ENCODE data around the gene ANAPC5.
"Not testable (repeated sequence)": the region's sequence is repeated elsewhere in the genome, so short reads cannot be mapped to it uniquely, and the experiment has no call there.

ANAPC5 gene

GRCh38 chr12:121283841-121284240, 68.4 kb downstream of the ANAPC5 start:
- no peak for DNase-seq

DNA sequence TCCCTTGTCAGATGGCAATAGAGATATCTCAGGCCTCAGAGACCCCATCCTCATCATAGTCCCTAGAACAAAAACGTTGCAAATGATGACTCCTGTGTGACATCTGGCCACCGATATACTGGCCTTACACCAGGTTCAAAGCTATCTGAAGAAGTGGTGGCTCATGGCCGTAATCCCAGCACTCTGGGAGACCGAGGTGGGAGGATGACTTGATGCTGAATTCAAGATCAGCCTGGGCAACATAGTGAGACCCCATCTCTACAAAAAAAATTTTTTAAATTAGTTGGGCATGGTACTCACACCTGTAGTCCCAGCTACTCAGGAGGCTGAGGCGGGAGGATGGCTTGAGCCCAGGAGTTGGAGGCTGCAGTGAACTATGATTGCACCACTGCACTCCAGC, 68.8 kb downstream of the ANAPC5 start:
- no peak for DNase-seq

DNA sequence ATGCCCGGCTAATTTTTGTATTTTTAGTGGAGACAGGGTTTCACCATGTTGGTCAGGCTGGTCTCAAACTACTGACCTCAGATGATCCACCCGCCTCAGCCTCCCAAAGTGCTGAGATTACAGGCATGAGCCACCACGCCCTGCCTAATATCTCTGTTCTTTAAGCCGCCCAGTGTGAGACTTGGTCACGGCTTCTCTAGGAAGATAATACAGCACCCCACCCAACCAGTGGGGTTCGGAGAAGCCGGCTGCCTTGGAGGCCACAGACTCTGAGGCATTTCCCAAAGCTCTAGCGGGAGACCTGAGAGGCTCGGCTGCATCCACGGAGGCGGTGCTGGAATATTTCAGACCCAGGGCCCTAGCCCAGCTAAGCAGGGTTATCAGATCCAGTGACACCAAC, 69.3 kb downstream of the ANAPC5 start:
- not testable (repeated sequence) for DNase-seq

DNA sequence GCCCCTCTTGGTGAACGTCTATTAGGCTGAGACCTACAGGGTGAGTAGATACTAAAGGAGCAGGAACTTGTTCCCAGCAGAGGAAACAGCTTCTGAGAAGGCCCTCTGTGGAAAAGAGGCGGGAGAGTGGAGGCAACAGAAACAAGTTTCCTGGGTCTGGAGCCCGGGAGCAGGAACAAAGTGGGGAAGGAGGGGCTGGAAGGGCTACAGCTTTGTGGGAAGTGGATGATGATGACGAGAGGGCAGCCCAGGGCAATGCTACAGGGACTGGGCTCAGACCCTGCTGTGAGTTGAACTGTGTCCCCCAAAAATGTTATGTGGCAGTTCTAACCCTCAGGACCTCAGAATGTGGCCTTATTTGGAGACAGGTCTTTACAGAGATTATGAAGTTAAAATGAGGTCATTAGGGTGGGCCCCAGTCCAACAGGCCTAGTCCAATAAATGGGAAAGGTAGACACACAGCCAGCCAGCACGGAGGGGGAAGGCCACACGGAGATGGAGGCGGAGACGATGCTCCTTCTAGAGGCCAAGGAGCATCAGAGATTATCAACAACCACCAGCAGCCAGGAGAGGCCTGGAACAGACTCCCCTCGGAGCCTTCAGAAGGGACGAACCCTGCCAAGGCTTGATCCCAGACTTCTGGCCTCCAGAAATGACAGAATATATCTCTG, 70.0 kb downstream of the ANAPC5 start:
- DNase-seq, result no peak

DNA sequence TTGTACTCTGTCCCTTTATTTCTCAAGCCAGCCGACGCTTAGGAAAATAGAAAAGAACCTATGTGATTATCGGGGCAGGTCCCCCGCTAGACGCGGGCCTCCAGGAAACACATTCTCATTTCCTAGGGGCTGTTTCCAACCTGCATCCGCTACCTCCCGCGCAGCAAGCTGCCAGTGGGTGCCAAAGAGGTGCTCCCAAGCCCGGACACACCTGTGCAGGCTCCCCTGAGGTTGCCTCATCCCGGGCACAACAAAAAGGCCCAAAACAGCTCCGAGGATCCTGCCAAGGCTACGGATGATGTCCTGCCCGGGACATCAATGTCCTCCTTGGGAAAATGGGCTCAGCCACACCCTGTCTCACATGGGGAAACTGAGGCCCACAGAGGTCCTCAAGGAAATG, 71.1 kb downstream of the ANAPC5 start:
- DNase-seq, result not testable (repeated sequence)

DNA sequence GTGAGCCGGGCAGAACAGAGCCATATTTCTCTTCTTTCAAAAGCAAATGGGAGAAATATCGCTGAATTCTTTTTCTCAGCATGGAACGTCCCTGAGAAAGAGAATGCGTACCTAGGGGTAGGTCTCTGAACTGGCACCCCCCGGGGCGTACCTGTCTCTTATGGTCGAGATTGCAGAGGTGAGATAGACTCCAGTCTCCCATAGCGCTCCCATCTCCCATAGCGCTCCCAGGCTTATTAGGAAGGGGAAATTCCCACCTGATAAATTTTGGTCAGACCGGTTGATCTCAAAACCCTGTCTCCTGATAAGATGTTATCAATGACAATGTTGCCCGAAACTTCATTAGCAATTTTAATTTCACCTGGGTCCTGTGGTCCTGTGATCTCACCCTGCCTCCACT, 71.7 kb downstream of the ANAPC5 start:
- DNase-seq, result not testable (repeated sequence)

GRCh38 chr12:121279507-121279915, 72.7 kb downstream of the ANAPC5 start:
- no peak for DNase-seq

DNA sequence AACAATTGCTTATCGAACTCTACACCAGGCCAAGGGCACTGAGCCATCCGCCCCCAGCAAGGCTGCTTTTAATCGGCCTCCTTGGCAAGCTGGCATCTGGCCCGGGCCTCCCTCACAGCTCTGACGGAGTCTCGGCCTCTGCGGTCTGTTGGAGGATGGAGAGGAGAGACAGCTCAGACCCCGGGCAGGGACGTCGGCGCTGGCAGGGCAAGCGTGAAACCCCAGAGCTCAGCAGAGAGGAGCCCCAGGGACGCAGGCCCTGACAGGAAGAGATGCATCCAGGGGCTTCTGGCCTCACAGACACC, 73.2 kb downstream of the ANAPC5 start:
- DNase-seq, result no peak

DNA sequence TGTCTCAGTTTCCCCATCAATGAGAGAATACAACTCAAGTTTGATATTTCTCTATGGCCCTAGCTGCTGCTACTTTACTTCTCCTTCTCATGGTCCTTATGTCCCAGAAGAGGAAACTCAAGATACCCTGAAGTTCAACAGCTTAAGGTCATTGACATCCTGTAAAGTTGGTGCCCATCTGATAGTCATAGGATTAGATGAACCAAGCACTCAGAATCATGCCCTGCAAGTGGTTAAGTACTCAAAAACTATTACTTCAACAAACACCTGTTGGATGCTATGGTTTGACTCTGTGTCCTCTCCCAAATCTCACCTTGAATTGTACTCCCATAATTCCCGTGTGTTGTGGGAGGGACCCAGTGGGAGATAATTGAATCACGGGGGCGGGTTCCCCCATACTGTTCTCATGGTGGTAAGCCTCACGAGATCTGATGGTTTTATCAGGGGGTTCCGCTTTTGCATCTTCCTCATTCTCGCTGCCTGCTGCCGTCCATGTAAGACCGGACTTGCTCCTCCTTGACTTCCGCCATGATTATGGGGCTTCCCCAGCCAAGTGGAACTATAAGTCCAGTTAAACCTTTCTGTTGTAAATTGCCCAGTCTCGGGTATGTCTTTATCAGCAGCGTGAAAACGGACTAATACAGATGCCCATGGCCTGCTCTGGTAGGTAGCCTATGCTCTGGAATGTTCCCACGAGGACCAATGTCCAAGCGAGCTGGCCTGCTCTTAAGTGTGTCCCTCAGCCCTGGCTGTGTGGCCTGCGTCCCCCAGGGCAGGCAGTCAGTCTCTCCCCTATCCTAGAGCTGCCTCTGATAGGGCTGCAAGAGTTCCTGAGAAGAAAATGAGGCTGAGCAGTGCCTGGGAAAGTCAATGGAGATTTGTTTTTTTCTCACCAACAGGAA, 73.8 kb downstream of the ANAPC5 start:
- DNase-seq, result no peak

GRCh38 chr12:121277374-121277759, 74.8 kb downstream of the ANAPC5 start:
- no peak for DNase-seq

DNA sequence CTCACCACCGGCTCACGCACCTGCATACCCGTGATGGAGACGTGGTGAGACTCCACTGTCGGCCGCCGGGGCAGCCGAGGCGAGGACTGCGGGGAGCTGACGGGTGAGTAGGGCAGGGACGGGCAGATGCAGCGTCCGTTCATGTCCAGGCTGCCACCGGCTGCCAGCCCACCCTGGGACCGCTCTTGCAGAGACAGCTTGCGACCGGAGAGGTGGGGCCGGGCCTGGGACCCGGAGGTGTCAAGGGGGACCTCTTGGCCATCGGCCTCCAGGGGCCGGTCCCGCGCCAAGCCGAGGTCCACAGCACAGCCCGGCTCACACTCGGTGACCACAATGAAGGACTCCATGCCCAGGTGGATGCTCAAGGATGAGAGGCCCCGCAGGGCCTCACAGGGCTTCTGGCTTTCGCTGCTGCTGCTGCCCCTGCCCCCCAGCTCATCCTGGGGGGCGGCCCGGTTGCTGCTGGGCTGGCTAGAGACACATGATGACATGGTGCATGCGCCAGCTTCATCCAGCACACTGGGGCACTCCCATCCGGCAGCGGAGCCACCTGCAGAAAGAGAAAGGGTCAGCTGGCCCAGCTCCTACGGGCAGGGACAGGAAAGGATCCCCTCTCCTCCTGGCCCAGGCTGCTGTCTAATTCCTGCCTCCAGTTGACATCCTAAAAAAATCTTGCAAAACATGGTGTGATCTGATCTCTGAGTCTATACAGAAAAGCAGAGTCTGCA, 78.0 kb downstream of the ANAPC5 start:
- no peak for DNase-seq

DNA sequence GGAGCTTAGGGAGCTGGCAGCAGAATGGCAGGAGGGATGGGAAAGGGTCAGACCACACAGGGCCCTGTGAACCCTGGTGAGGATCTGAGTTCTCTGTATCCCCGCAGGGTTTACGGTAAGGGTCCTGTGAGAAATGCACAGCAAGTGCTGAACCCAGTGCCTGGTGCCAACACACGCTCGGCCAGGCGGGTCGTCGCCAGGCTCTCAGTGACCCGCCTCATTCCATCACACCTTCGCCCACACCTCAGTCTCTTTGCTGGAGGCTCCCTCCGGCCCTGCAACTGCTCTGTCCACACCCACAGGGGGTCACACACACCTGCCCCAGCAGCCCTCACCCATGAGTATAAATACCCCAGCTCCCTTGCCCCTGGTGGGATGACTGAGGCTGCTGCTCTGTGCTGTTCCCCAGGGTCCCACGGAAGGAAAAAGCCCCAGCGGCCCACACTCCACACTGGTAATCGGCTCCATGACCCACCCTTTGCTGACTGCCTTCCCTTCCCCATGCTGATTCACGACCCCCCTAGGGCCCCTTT, 78.8 kb downstream of the ANAPC5 start:
- no peak for DNase-seq

DNA sequence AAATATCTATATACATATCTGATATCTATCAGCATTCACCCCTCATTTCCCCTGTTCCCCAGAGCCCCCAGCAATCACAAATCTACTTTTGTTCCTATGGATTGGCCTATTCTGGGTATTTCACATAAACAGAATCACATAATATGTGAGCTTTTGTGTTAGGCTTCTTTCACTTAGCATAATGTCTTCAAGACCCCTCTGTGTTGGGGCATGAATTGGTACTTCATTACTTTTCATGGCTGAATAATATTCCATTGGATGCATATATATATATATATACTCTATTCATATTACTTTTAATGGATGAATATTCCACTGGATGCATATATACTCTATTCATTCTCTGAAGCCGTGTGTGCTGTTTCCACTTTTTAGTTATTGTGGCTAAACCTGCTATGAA, 84.4 kb downstream of the ANAPC5 start:
- DNase-seq, result no peak

GRCh38 chr12:121264951-121265515, 87.2 kb downstream of the ANAPC5 start:
- no peak for DNase-seq

- DNase-seq, result no peak
Observed at GRCh38 chr12:121264135-121264534, 88.1 kb downstream of the ANAPC5 start.

GRCh38 chr12:121263206-121263935, 88.8 kb downstream of the ANAPC5 start:
- no peak for DNase-seq

GRCh38 chr12:121261398-121261797, 90.8 kb downstream of the ANAPC5 start:
- no peak for DNase-seq

GRCh38 chr12:121260091-121260490, 92.1 kb downstream of the ANAPC5 start:
- DNase-seq, result no peak

- no peak for DNase-seq
Observed at GRCh38 chr12:121259074-121259473, 93.1 kb downstream of the ANAPC5 start.
